OCI-LY3 (cell line): ENCODE measurements around the gene TATDN2.

Experiments
- EZH2phosphoT487 ChIP-seq: fragments of 200-600 bp; shearing (Covaris generic); IDR thresholded peaks from 2 replicates; pipeline ENCODE4 v1.6.1; 2018; ENCODE audit warnings: antibody characterized with exemption, mixed run types, low read depth
- TF ChIP-seq, protein P1 (sequence below): fragments of 200-600, 300-600 bp; sonication (generic); IDR thresholded peaks from 2 replicates; pipeline ENCODE4 v1.5.1; 2014; ENCODE audit warnings: antibody characterized with exemption, low read length, low read depth

DNA sequence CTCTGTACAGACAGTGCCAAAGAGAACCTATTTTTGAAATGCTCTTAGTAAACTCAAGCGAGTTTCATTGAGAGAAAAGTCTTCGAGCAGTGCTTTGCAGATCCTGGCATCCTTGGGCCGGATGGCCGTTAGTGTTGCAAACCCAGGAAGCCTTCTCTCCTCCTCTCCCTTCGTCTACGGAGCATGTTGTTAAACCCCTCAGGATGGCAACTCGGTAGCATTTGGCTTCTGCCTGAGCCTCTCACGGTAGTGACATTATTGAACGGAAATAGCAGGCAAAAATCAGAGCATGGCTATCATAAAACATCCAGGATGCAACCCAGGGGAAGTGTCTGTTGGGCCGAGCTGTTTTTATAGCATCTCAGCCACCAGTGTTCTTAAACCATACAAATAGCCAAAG lies 79.3 kb downstream of the TATDN2 start:
- TF ChIP-seq, protein P1, sequence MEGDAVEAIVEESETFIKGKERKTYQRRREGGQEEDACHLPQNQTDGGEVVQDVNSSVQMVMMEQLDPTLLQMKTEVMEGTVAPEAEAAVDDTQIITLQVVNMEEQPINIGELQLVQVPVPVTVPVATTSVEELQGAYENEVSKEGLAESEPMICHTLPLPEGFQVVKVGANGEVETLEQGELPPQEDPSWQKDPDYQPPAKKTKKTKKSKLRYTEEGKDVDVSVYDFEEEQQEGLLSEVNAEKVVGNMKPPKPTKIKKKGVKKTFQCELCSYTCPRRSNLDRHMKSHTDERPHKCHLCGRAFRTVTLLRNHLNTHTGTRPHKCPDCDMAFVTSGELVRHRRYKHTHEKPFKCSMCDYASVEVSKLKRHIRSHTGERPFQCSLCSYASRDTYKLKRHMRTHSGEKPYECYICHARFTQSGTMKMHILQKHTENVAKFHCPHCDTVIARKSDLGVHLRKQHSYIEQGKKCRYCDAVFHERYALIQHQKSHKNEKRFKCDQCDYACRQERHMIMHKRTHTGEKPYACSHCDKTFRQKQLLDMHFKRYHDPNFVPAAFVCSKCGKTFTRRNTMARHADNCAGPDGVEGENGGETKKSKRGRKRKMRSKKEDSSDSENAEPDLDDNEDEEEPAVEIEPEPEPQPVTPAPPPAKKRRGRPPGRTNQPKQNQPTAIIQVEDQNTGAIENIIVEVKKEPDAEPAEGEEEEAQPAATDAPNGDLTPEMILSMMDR = no peak
- TF ChIP-seq EZH2phosphoT487 = no peak
